Suprapubic skin (tissue), 4 donors: Measurements from ENCODE around the gene HS3ST2. TPM values are rescaled to one million over a fixed set of nuclear protein-coding genes. Genes with fewer than 3 reads are reported as not detected.

ENCODE experiments used
- DNase-seq, 2 donors: peaks; one replicate each; pipeline ENCODE4 v3.0.0-alpha.2; 2019; ENCODE audit warnings: low spot score in 2 of 2
- H3K27ac ChIP-seq: fragments of 200-600 bp; sonication (generic); one replicate; pipeline ENCODE4 v1.5.1; 2019
- H3K27me3 ChIP-seq: fragments of 200-600 bp; sonication (generic); one replicate; pipeline ENCODE4 v1.5.1; 2019
- H3K36me3 ChIP-seq: fragments of 200-600 bp; sonication (generic); one replicate; pipeline ENCODE4 v1.5.1; 2019
- H3K4me1 ChIP-seq: fragments of 200-600 bp; sonication (generic); one replicate; pipeline ENCODE4 v1.5.1; 2019
- H3K4me3 ChIP-seq: fragments of 200-600 bp; sonication (generic); one replicate; pipeline ENCODE4 v1.5.1; 2019; ENCODE audit warnings: mild to moderate bottlenecking
- H3K9me3 ChIP-seq: fragments of 200-600 bp; sonication (generic); one replicate; pipeline ENCODE4 v1.5.1; 2019
- CTCF ChIP-seq, 2 donors: fragments of 200-600 bp in 1 of 2; fragments of 450-650 bp in 1 of 2; sonication (generic) in 1 of 2; IDR thresholded peaks; one replicate each; pipeline ENCODE4 v1.5.1; 2016 to 2019; ENCODE audit warnings: antibody characterized with exemption in 2 of 2, mild to moderate bottlenecking in 1 of 2, moderate library complexity in 1 of 2
- EP300 ChIP-seq: sonication (generic); formaldehyde crosslinking; IDR thresholded peaks from one replicate; pipeline ENCODE4 v1.6.1; 2017; ENCODE audit warnings: antibody characterized with exemption
- POLR2A ChIP-seq, 2 donors: fragments of 450-650 bp; IDR thresholded peaks; one replicate each; pipeline ENCODE4 v1.6.1; 2017; ENCODE audit warnings: antibody characterized with exemption in 2 of 2, mild to moderate bottlenecking in 2 of 2, moderate library complexity in 2 of 2
- POLR2AphosphoS5 ChIP-seq, 3 donors: sonication (generic); formaldehyde crosslinking; IDR thresholded peaks; one replicate each; pipeline ENCODE4 v1.6.1; 2017; ENCODE audit warnings: antibody characterized with exemption in 3 of 3
- WGBS: methylation state at CpG from one replicate; pipeline ENCODE4 v1.1.5; 2018; 5-methylcytosine and 5-hydroxymethylcytosine counted together
- total RNA-seq, 4 donors: library from RNA; depleted of rRNA; stranded (reverse); fragments of >200 nt; gene quantifications; one replicate each; pipeline ENCODE4 v1.1.0, GENCODE V29; 2016

The HS3ST2 gene
- total RNA-seq, 4 donors from 2014 or later = 0.30 to 1.7 (median 1.2) TPM

- TF ChIP-seq CTCF (IDR thresholded peaks at IDR 0.05) = no peak
- TF ChIP-seq POLR2A (IDR thresholded peaks at IDR 0.05) = no peak
- TF ChIP-seq EP300 = no peak
- no peak for TF ChIP-seq POLR2AphosphoS5 (IDR thresholded peaks at IDR 0.05)
- H3K36me3 ChIP-seq = no peaks in the 10 kb centered on the region
- 45% methylated on average over 4 of the region's 4 CpGs for WGBS
- no peaks in the 10 kb centered on the region for H3K9me3 ChIP-seq
- DNase-seq = no peak
- H3K4me1 ChIP-seq = no peaks in the 10 kb centered on the region
- no peak overlapping the region for H3K27ac ChIP-seq
- H3K27me3 ChIP-seq = no peaks in the 10 kb centered on the region
- no peak overlapping the region for H3K4me3 ChIP-seq
Observed at GRCh38 chr16:22848451-22848850, 34.5 kb downstream of the HS3ST2 start.

GRCh38 chr16:22849517-22849916 is 35.6 kb downstream of the HS3ST2 start:
- Histone ChIP-seq H3K27ac (no peak overlapping the region), H3K4me3 (no peak overlapping the region), H3K36me3 (no peaks in the 10 kb centered on the region), H3K4me1 (no peaks in the 10 kb centered on the region), H3K9me3 (no peaks in the 10 kb centered on the region), H3K27me3 (no peaks in the 10 kb centered on the region)
- 86% methylated on average over 2 of the region's 2 CpGs for WGBS
- no peak for DNase-seq
- TF ChIP-seq POLR2A (IDR thresholded peaks at IDR 0.05) (no peak), CTCF (IDR thresholded peaks at IDR 0.05) (no peak), POLR2AphosphoS5 (IDR thresholded peaks at IDR 0.05) (no peak), EP300 (no peak)

GRCh38 chr16:22855231-22855630 is 41.3 kb downstream of the HS3ST2 start:
- DNase-seq = no peak
- no peaks in the 10 kb centered on the region for H3K27me3 ChIP-seq
- H3K36me3 ChIP-seq = no peaks in the 10 kb centered on the region
- H3K9me3 ChIP-seq = no peaks in the 10 kb centered on the region
- WGBS = 33% methylated on average over 2 of the region's 2 CpGs
- no peak overlapping the region for H3K27ac ChIP-seq
- no peak overlapping the region for H3K4me3 ChIP-seq
- no peaks in the 10 kb centered on the region for H3K4me1 ChIP-seq
- no peak for TF ChIP-seq EP300
- TF ChIP-seq POLR2A (IDR thresholded peaks at IDR 0.05) = no peak
- no peak for TF ChIP-seq CTCF (IDR thresholded peaks at IDR 0.05)
- TF ChIP-seq POLR2AphosphoS5 (IDR thresholded peaks at IDR 0.05) = no peak

GRCh38 chr16:22857296-22858025 is 43.5 kb downstream of the HS3ST2 start:
- Histone ChIP-seq H3K27ac (no peak overlapping the region), H3K4me3 (no peak overlapping the region), H3K4me1 (no peaks in the 10 kb centered on the region), H3K27me3 (no peaks in the 10 kb centered on the region), H3K9me3 (no peaks in the 10 kb centered on the region), H3K36me3 (no peaks in the 10 kb centered on the region)
- DNase-seq = no peak
- WGBS = 61% methylated on average over 12 of the region's 12 CpGs
- TF ChIP-seq POLR2AphosphoS5 (IDR thresholded peaks at IDR 0.05) (no peak), CTCF (IDR thresholded peaks at IDR 0.05) (no peak), EP300 (no peak), POLR2A (IDR thresholded peaks at IDR 0.05) (no peak)

GRCh38 chr16:22859925-22860324 is 46.0 kb downstream of the HS3ST2 start:
- WGBS = 93% methylated on average over 4 of the region's 4 CpGs
- no peak for DNase-seq
- Histone ChIP-seq H3K4me1 (no peaks in the 10 kb centered on the region), H3K36me3 (no peaks in the 10 kb centered on the region), H3K9me3 (no peaks in the 10 kb centered on the region), H3K4me3 (no peak overlapping the region), H3K27ac (no peak overlapping the region), H3K27me3 (no peaks in the 10 kb centered on the region)
- TF ChIP-seq POLR2AphosphoS5 (IDR thresholded peaks at IDR 0.05) = no peak
- no peak for TF ChIP-seq POLR2A (IDR thresholded peaks at IDR 0.05)
- TF ChIP-seq CTCF (IDR thresholded peaks at IDR 0.05) = no peak
- TF ChIP-seq EP300 = no peak
